OCI-LY1 (cell line): ENCODE results near the gene PTTG1.
A peak's percentile ranks its signal among the peaks of the same experiment; 100 is the strongest.

ENCODE experiments used
- H2AFZ ChIP-seq: fragments of 200-600 bp; sonication (generic), shearing (Covaris generic); 2 replicates; pipeline ENCODE4 v1.6.0; 2014; ENCODE audit warnings: antibody characterized with exemption, mild to moderate bottlenecking, low read length
- H3F3A ChIP-seq: fragments of 200-600 bp; sonication (generic), shearing (Covaris generic); 2 replicates; pipeline ENCODE4 v1.6.0; 2014; ENCODE audit warnings: mild to moderate bottlenecking, antibody characterized with exemption, low read length, moderate library complexity; ENCODE audit not compliant: insufficient read depth
- H3K27ac ChIP-seq: fragments of 200-600 bp; sonication (generic); 2 replicates; pipeline ENCODE4 v1.5.1; 2014; ENCODE audit warnings: low read length, mixed run types, mild to moderate bottlenecking, low read depth; ENCODE audit not compliant: poor library complexity, severe bottlenecking
- H3K27me3 ChIP-seq: fragments of 200-600 bp; sonication (generic); 2 replicates; pipeline ENCODE4 v1.6.0; 2014; ENCODE audit warnings: antibody characterized with exemption, mild to moderate bottlenecking, low read length, moderate library complexity; ENCODE audit not compliant: insufficient read depth
- H3K36me3 ChIP-seq: fragments of 200-600 bp; sonication (generic); 2 replicates; pipeline ENCODE4 v1.6.1; 2014; ENCODE audit warnings: mild to moderate bottlenecking, antibody characterized with exemption, low read length, moderate library complexity, mixed read lengths; ENCODE audit not compliant: insufficient read depth
- H3K4me1 ChIP-seq: fragments of 200-600 bp; sonication (generic); 2 replicates; pipeline ENCODE4 v1.5.1; 2014; ENCODE audit warnings: mild to moderate bottlenecking, low read length, moderate library complexity; ENCODE audit not compliant: insufficient read depth, severe bottlenecking
- H3K4me2 ChIP-seq: fragments of 200-600 bp; sonication (generic), shearing (Covaris generic); 2 replicates; pipeline ENCODE4 v1.6.1; 2014; ENCODE audit warnings: low read length
- H3K4me3 ChIP-seq: fragments of 200-600 bp; sonication (generic); 2 replicates; pipeline ENCODE4 v1.5.1; 2014; ENCODE audit warnings: low read length, low read depth, mild to moderate bottlenecking, mixed read lengths; ENCODE audit not compliant: poor library complexity, severe bottlenecking
- H3K79me2 ChIP-seq: fragments of 200-600 bp; shearing (Covaris generic); 2 replicates; pipeline ENCODE4 v1.6.1; 2016; ENCODE audit warnings: mixed run types, low read length, mixed read lengths; ENCODE audit not compliant: insufficient read depth
- H3K9ac ChIP-seq: fragments of 200-600 bp; sonication (generic), shearing (Covaris generic); 2 replicates; pipeline ENCODE4 v1.6.1; 2014; ENCODE audit warnings: mild to moderate bottlenecking, low read length, mixed read lengths
- H3K9me2 ChIP-seq: fragments of 200-600 bp; sonication (generic), shearing (Covaris generic); 2 replicates; pipeline ENCODE4 v1.6.1; 2014; ENCODE audit warnings: low read depth, mild to moderate bottlenecking, low read length, mixed read lengths
- H3K9me3 ChIP-seq: fragments of 200-600 bp; shearing (Covaris generic); 2 replicates; pipeline ENCODE4 v1.6.1; 2014; ENCODE audit warnings: low read length, mixed read lengths
- H4K20me1 ChIP-seq: fragments of 200-600 bp; sonication (generic), shearing (Covaris generic); 2 replicates; pipeline ENCODE4 v1.6.0; 2016; ENCODE audit warnings: mild to moderate bottlenecking, low read length; ENCODE audit not compliant: insufficient read depth
- EZH2 ChIP-seq: fragments of 200-600 bp; sonication (generic), shearing (Covaris generic); IDR thresholded peaks from 2 replicates; pipeline ENCODE4 v1.8.0; 2017; ENCODE audit warnings: borderline replicate concordance, mixed run types, mild to moderate bottlenecking, antibody characterized with exemption, low read length, moderate library complexity, mixed read lengths
- TF ChIP-seq, protein P1 (sequence below): fragments of 200-600 bp; sonication (generic), shearing (Covaris generic); IDR thresholded peaks from 2 replicates; pipeline ENCODE4 v1.5.1; 2017; ENCODE audit warnings: mild to moderate bottlenecking, antibody characterized with exemption, low read length, moderate library complexity, mixed read lengths

PTTG1 gene

DNA sequence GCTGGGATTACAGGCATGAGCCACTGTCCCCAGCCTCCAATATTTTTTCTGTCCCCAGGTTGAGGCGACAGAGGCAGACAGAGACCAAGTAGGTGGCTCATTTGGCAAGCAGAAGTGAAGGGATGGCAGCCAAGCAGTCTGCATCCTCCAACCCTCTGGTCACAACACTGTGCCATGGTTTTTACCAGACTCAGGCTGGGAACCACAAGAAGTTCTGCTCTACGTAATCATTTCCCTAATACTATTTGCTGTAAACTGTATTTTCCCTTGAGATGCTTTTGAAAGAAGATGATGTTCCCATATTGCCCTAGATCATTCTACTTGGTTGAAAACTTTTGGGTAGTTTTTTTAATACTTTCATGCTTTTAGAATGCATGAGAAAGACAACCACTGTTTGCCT is 40.5 kb downstream of the PTTG1 start:
- Histone ChIP-seq H2AFZ (no peak overlapping the region), H4K20me1 (no peaks in the 10 kb centered on the region), H3K27ac (no peak overlapping the region), H3K36me3 (no peaks in the 10 kb centered on the region), H3K9ac (no peak overlapping the region), H3K4me3 (no peak overlapping the region), H3K9me2 (no peaks in the 10 kb centered on the region), H3K4me1 (peaks cover 40% of the 10 kb centered on the region), H3K9me3 (no peaks in the 10 kb centered on the region), H3K4me2 (no peak overlapping the region), H3F3A (no peaks in the 10 kb centered on the region), H3K79me2 (no peaks in the 10 kb centered on the region), H3K27me3 (no peaks in the 10 kb centered on the region)
- TF ChIP-seq, protein P1, sequence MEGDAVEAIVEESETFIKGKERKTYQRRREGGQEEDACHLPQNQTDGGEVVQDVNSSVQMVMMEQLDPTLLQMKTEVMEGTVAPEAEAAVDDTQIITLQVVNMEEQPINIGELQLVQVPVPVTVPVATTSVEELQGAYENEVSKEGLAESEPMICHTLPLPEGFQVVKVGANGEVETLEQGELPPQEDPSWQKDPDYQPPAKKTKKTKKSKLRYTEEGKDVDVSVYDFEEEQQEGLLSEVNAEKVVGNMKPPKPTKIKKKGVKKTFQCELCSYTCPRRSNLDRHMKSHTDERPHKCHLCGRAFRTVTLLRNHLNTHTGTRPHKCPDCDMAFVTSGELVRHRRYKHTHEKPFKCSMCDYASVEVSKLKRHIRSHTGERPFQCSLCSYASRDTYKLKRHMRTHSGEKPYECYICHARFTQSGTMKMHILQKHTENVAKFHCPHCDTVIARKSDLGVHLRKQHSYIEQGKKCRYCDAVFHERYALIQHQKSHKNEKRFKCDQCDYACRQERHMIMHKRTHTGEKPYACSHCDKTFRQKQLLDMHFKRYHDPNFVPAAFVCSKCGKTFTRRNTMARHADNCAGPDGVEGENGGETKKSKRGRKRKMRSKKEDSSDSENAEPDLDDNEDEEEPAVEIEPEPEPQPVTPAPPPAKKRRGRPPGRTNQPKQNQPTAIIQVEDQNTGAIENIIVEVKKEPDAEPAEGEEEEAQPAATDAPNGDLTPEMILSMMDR = no peak
- no peak for TF ChIP-seq EZH2

DNA sequence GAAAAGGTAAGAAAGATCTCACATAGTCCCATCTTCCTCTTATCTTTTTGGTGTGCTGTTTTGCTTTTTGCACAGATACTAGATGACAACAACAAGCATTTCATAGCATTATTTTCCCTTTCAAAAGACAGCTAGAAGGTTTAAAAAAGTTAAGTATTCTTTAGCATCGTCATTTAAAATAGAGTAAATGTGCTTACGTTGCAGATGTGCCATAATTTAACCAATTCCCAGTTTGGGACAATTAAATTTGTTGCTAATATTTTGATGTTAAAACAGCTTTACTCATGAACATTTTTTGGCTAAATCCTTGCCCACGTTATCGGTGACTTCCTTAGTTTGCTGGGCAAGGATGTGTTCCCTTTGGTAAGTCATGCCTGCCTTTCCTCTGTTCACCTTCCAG is 41.6 kb downstream of the PTTG1 start:
- no peaks in the 10 kb centered on the region for H3F3A ChIP-seq
- H3K9me3 ChIP-seq = no peaks in the 10 kb centered on the region
- no peak overlapping the region for H2AFZ ChIP-seq
- H3K27me3 ChIP-seq = no peaks in the 10 kb centered on the region
- H3K27ac ChIP-seq = no peak overlapping the region
- no peaks in the 10 kb centered on the region for H3K36me3 ChIP-seq
- H3K4me2 ChIP-seq = no peak overlapping the region
- no peaks in the 10 kb centered on the region for H3K9me2 ChIP-seq
- no peak for TF ChIP-seq EZH2
- TF ChIP-seq, protein P1 = no peak
- H3K4me1 ChIP-seq = peaks cover 49% of the 10 kb centered on the region
- H4K20me1 ChIP-seq = no peaks in the 10 kb centered on the region
- no peak overlapping the region for H3K4me3 ChIP-seq
- peaks cover 2% of the 10 kb centered on the region for H3K79me2 ChIP-seq
- H3K9ac ChIP-seq = no peak overlapping the region

DNA sequence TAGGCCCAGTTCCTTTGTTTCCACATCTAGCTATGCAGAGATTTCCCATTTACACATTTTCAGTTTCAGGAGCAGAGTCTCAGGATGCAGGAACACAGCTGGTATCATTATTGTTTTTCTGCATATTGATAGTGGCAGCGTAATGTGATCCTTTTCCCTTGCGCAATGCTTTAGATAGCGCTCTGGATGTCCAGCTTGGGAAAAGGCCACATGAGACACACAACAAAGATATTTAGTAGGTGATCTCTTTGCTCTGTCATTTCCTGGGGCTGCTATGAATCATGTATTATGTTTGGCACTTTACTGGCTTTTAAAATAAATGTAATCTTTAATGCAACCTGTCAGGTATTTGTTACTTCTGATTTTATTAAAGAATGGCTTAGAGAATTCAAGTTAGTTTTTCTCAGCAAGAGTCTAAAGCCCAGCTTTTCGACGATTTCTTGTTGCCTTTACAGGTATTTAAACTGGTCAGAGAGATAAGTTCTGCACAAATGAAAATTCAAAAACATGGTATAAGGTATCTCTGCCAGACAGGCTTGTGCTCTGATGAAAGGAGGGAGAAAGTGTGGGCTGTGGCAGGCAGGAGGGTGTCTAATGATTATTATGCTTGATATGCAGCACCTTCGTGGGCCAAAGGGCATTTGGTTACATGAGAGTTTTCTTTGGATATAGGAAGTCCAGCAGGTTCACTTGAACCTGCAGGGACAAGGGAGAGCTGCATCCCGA is 42.2 kb downstream of the PTTG1 start:
- Histone ChIP-seq H3K4me1 (peaks cover 48% of the 10 kb centered on the region), H3K9me3 (no peaks in the 10 kb centered on the region), H3K4me3 (no peak overlapping the region), H3F3A (no peaks in the 10 kb centered on the region), H3K9me2 (no peaks in the 10 kb centered on the region), H3K27me3 (no peaks in the 10 kb centered on the region), H3K79me2 (peaks cover 8% of the 10 kb centered on the region), H3K36me3 (no peaks in the 10 kb centered on the region), H3K27ac (peak overlapping the region; percentile 12), H3K9ac (no peak overlapping the region), H3K4me2 (peak overlapping the region; percentile 8; the same call in 1 of the 2 replicates), H2AFZ (no peak overlapping the region), H4K20me1 (no peaks in the 10 kb centered on the region)
- TF ChIP-seq, protein P1 = no peak
- TF ChIP-seq EZH2 = no peak
